NCI-H748 (cell line): Measurements from ENCODE around the gene MARVELD3.
"Not testable (repeated sequence)": the region's sequence is repeated elsewhere in the genome, so short reads cannot be mapped to it uniquely, and the experiment has no call there.

Source experiments
- DNase-seq: peaks from one replicate; lab custom pipeline; 2025; ENCODE audit not compliant: unreplicated experiment; lab: John Stamatoyannopoulos, UW

MARVELD3 gene, protein sequence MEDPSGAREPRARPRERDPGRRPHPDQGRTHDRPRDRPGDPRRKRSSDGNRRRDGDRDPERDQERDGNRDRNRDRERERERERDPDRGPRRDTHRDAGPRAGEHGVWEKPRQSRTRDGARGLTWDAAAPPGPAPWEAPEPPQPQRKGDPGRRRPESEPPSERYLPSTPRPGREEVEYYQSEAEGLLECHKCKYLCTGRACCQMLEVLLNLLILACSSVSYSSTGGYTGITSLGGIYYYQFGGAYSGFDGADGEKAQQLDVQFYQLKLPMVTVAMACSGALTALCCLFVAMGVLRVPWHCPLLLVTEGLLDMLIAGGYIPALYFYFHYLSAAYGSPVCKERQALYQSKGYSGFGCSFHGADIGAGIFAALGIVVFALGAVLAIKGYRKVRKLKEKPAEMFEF

DNA sequence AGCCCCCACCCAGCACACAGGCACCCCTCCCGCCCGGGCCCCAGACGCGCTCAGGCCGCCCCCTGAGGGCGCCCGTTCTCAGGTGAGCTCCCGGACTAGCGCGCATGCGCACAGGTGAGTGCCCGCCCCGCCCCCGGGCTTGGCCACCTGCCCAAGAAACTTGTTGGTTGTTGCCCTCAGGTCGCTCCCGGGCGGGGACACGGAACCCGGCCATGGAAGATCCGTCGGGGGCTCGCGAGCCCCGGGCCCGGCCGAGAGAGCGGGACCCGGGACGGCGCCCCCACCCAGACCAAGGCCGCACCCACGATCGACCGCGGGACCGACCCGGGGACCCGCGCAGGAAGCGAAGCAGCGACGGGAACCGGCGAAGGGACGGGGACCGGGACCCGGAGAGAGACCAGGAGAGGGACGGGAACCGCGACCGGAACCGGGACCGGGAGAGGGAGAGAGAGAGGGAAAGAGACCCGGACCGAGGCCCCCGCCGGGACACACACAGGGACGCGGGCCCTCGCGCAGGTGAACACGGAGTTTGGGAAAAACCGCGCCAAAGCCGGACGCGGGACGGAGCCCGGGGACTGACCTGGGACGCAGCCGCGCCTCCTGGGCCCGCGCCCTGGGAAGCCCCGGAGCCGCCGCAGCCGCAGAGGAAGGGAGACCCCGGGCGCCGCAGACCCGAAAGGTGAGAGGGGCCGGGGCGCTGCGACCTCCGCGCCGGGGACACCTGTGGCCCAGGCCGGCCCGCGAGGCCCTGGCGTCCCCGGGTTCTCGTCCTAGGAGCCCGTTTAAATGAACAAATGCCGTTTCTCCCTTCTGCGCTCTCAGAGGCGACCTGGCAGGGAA is at the start of gene MARVELD3:
Gene MARVELD3, plus strand, starts transcription at position 167 of the 840 bp plus-strand sequence. Its CDS starts 46 bp downstream, at position 213.
- DNase-seq: peak; percentile 71

DNA sequence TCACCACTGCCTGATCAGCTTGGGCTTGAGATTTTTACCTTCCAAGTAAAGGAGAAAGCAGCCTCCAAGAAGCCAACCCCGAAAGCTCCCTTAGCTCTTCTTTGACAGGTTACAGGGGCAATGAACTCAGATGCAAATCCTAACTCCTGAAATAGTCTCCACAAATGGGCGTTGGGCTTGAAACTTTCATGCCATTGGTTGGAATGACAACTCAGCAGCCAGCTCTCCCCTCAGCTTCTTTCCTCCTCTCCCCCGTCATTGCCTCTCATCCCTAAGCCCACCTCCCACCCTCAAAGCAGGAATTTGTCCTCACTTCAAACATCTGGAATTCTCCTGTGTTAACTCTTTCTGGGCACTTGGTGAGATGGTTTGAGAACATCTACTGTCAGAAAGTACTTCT is 49.0 kb upstream of the MARVELD3 start, which contains the start of gene TAT:
Gene TAT, minus strand, starts transcription at position 122 of the 400 bp plus-strand sequence. CDS start 677 bp downstream, outside the sequence.
- no peak for DNase-seq

DNA sequence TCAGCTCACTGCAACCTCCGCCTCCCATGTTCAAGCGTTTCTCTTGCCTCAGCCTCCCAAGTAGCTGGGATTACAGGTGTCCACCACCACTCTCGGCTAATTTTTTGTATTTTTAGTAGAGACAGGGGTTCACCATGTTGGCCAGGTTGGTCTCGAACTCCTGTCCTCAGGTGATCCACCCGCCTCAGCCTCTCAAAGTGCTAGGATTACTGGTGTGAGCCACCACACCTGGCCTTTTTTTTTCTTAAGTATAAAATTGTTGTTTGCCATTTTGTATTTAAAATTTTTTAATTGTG is 43.5 kb upstream of the MARVELD3 start:
- DNase-seq: not testable (repeated sequence)

DNA sequence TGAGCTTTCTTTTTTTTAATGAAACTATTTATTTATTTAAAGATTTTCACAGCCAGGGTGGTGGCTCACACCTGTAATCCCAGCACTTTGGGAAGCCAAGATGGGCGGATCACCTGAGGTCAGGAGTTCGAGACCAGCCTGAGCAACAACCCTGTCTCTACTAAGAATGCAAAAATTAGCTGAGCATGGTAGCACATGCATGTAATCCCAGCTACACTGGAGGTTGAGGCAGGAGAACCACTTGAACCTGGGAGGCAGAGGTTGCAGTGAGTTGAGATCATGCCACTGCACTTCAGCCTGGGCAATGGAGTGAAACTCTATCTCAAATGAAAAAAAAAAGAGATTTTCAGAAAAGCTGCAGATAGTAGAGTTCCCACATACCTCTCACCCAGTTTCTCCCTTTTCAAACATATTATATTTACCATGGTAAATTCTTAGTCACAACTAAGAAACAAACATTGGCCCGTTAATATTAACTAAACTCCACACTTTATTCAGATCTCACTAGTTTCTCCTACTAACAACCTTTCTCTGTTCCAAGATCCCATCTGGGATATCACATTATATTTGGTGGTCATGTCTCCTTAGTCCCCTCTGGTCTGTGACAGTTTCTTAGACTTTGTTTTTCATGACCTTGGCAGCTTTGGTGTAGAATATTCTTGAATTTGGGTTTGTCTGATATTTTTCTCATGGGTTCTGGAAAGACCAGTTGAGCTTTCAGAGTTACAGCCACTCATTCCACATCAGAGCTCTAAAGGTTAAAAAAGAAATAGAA is 41.3 kb upstream of the MARVELD3 start:
- DNase-seq: no peak

DNA sequence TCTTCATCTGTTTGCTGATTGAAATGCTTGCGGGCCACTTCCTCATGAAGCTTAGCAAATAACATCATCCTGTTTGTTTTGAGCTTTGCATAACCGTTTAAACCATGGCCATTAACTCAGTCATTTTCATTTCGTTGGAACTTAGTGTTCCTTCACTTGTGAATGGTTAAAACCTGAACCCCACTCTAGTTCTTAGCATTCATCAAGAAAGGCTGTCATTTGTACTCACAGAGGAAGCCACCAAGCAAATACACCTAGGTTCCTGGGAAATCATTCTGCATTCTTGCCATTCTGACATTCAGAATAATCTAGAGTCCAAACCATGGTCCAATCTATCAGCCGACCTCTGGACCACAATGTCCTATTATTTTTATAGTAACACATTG is 40.7 kb upstream of the MARVELD3 start:
- DNase-seq: no peak

DNA sequence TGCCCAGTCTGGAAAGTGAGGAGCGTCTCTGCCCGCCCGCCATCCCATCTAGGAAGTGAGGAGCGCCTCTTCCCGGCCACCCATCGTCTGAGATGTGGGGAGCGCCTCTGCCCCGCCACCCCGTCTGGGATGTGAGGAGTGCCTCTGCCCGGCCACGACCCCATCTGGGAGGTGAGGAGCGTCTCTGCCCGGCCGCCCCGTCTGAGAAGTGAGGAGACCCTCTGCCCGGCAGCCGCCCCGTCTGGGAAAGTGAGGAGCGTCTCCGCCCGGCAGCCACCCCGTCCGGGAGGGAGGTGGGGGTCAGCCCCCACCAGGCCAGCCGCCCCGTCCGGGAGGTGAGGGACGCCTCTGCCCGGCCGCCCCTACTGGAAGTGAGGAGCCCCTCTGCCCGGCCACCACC is 36.6 kb upstream of the MARVELD3 start:
- DNase-seq: not testable (repeated sequence)

DNA sequence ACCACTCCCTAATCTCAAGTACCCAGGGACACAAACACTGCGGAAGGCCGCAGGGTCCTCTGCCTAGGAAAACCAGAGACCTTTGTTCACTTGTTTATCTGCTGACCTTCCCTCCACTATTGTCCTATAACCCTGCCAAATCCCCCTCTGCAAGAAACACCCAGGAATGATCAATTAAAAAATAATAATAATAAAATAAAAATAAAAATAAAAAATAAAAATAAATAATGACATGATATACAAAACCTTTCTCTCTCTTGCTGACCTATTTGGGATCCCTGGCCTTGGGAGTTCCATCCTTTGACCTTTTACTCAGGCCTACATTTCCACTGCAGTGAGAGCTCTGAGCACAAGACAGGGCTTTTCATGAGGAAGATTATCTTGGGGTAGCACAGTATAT is 35.9 kb upstream of the MARVELD3 start:
- not testable (repeated sequence) for DNase-seq

DNA sequence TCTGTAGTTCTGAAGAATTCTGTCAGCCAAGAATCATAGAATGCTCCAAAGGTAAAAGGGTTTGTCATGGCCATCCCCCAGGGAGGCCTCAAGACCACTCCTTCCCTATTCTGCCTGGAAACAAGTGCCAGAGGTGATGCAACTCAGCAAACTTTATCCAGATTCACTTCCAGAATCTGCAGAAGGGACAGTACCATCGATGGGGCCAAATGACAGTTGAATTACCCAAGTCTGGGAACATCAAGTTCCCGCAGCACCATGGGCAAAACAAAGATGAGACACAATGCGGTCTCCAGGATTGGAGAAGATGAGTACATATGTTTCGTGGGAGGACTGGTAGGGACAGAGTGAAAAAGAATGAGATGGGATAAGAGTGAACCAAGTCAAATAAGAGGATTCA is 35.4 kb upstream of the MARVELD3 start:
- DNase-seq: no peak

DNA sequence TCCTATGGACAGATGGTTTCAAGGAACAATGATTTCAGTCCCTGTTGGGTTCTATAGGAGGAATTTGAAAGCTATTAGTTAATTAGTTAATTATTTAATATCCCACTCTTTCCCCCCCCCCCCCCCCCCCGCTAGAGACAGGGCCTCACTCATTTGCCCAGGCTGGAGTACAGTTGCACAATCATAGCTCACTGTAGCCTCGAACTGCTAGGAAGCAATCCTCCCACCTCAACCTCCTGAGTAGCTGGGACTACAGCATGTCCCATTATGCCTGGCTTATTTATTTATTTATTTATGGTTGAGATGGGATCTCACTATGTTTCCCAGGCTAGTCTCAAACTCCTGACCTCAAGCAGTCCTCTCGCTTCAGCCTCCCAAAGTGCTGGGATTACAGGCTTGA is 34.1 kb upstream of the MARVELD3 start:
- DNase-seq: no peak

DNA sequence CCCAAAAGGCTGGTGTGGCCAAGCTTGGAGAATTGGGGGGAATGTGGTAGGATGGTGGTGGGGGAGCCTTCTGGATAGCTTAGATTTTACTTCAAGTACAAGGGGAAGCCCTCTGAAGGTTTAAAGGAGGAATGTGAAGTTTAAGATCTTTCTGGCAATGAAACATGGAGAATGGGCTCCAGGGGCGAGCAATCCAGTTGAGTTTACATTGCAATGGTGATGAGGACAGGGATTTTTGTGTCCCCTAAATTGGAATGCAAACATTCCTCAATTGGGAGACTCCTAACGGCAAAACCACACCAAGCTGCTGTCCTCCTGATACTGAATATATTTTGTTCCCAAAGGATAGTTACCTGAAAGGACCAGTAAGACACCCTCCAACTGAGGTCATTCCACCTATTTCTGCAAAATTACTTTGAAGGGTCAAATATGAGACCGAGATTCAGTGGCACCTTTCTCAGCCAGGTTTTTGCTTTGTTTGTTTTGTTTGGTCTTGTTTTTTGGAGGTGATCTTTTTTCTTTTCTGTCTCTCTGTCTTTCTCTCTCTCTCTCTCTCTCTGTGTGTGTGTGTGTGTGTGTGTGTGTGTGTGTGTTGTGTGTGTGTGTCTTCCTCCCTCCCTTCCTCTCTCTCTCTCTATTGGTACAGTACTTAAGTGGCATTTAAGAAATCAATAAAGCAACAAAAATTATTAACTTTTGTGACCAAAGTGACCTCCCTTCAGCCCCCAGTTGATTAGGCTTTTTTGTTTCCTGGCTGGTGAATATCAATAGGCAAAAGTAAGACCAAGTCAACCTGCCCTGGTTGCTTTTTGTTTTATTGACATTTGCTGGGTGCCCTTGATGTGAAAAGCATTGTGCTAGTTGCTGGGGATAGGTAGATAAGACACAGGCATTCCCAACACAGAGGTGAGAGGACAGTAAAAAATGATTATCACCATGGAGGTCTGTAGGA is 32.7 kb upstream of the MARVELD3 start:
- no peak for DNase-seq

DNA sequence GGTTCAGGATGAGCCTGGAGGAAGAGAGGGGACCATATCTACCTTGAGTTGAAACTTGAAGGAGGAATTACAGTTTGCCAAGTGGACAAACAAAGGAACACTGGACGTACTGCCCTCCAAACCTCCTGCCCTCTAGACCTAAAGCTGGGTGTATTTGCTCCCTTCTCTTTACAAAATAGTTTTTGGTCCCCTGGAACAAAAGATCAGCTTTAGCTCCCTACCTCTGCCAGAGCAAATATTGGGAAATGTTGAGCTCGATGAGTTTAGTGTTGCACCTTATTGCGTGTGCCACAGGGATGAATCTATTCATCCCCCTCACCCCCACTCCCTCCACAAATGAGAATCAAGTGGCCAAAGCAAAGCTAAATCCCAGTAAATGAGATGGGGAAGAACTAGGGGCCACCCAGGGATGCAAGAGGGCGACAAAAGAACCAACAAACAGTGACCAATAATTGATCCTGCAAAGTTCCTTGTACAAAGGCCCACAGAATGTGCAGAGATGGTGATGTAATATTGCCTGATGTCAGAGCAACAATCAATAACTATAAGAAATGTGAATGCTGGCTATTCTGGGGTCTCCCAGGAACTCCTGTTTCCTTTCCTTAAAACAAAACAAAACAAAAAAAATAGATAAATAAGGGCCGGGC is 31.9 kb upstream of the MARVELD3 start:
- no peak for DNase-seq

DNA sequence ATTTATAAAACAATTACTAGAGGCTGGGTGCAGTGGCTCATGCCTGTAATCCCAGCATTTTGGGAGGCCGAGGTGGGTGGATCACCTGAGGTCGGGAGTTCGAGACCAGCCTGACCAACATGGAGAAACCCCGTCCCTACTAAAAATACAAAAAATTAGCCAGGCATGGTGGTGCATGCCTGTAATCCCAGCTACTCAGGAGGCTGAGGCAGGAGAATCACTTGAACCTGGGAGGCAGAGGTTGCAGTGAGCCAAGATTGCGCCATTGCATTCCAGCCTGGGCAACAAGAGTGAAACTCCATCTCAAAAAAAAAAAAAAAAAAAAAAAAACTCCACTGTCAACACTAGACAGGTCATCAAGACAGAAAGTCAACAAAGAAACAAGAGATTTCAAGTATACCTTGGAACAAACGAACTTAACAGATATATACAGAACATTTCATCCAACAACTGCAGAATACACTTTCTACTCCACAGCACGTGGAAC is 30.6 kb upstream of the MARVELD3 start:
- DNase-seq: not testable (repeated sequence)

DNA sequence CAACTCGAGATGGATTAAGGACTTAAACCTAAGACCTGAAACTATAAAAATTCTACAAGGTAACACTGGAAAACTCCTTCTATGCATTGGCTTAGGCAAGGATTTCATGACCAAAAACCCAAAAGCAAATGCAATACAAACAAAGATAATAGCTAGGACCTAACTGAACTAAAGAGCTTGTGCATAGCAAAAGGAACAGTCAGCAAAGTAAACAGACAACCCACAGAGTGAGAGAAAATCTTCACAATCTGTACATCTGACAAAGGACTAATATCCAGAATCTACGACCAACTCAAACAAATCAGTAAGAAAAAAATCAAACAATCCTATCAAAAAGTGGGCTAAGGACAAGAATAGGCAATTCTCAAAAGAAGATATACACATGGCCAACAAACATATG is 27.6 kb upstream of the MARVELD3 start:
- not testable (repeated sequence) for DNase-seq

DNA sequence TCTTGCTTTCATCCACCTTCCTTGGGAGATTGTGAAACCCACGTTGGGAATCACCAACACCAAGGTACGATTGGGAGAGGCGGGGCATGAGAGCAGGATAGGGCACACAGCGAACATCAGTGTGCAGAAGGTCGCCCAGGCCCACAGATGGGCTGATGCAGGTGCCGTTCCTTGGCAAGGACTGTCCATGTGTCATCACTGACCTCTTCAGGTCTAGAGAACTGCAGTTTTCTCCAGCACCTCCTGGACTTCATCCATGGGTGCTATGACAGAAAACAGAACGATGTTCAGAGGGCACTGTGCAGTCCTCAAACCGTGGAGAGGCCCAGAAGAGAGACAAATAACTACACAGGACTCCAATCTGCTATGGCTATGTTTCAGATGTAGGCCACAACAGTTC is 25.2 kb upstream of the MARVELD3 start:
- DNase-seq: no peak

DNA sequence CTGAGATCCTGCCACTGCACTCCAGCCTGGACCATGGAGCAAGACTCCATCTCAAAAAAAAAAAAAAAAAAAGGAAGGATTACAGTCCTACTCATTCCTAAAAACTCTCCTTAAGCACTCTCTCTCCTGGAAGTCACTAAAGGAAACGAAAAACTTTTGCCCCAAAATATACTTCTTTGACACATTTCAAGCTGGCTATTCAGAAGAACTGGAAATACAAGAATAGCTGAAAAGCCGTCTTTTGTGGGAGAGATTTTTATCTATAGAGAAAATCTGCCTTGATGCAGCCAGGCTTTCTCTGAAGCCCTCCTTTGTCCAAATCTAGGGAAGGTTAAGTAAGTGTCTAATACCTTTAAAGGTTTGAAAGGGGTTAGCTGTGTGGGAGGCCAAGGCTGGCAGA is 16.9 kb upstream of the MARVELD3 start:
- no peak for DNase-seq

DNA sequence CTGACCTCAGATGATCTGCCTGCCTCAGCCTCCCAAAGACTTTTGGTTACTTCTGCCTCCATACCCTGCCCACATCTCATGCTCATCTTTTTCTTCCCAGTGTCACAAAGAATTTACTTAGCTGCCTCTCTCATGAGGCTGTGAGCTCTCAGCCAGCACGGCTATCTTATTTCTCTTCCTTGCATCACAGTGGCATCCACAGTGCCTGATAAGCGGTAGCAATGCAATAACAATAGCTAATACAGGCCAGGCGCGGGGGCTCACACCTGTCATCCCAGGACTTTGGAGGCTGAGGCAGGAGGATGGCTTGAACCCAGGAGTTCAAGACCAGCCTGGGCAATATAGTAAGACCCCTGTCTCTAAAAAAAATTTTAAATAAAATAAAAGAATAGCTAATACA is 15.5 kb upstream of the MARVELD3 start:
- no peak for DNase-seq

DNA sequence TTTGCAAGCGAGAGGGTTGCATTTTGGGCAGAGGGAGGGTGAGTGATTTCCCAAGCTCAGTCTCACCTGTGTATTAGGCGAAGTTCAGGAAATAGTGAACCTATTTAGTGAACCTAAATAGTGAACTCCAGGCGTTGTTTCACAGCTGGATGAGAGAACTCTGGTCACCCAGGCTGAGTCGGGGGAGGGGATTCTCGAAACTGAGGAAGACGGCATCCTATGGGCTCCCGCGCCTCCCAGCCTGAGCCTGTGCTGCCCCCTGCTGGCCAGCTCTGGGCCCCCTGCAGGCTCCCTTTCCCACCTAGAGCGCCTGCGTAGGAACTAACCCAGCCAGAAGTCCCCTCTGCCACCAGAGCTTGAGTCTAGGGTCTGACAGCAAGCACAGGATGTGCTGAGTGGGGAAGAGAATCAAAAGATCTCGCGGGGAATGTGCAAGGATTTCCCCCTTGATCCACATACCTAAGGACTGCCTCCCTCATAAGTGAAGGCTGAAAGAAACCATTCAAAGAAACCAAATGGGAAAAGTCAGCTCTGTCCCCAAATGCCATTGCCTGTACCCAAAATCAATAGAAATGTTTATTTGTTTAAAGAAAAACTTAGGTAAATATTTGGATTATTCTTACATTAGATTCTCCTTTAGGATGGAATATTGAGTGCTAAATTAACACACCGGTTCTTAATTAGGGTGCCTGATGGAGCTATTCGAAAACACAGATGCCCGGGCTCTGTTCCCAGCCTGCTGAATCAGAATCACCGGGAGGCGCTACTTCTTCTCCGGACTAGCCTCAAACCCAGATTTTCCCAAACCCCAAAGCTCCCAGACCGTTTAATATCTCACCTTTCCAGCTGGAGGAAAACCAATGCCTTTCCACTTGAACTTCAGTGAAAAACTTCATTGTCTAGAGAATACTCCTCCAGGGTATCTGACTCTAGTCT is 14.8 kb upstream of the MARVELD3 start:
- DNase-seq: peak; percentile 57

DNA sequence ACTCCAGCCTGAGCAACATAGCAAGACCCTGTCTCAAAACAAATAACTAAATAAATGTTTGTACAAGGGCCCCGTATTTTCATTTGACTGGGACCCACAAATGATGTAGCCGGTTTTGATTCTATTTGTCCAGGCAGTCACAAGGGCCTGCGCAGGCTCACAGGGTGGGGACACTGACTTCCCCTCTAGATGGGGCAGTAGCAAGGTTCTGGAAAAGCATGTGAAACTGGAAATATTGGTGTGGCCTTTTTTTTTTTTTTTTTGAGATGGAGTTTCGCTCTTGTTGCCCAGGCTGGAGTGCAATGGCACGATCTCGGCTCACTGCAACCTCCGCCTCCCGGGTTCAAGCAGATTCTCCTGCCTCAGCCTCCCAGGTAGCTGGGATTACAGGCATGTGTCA is 11.0 kb upstream of the MARVELD3 start:
- DNase-seq: not testable (repeated sequence)

DNA sequence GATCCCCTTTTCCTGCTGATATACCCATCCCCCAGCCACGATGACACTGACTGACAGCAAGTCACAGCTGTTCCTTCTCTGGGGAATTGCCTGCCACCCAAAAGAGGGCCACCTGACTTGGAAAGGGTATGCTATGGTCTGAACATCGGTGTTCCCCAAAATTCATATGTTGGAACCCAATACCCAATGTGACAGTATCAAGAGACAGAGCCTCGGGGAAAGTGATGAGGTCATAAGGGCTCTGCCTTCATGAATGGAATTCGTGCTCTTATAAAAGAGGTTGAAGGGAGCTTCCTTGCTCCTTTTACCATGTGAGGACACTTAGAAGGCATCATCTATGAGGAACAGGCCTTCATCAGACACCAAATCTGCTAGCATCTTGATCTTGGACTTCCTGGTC is 7.6 kb upstream of the MARVELD3 start:
- no peak for DNase-seq
